Suprapubic skin (tissue), 3 donors: ENCODE results near the gene ZSWIM6.

ENCODE experiments used
- POLR2AphosphoS5 ChIP-seq, 3 donors: sonication (generic); formaldehyde crosslinking; IDR thresholded peaks; one replicate each; pipeline ENCODE4 v1.6.1; 2017; ENCODE audit warnings: antibody characterized with exemption in 3 of 3
- TF ChIP-seq, protein P1 (sequence below), 2 donors: fragments of 200-600 bp in 1 of 2; fragments of 450-650 bp in 1 of 2; sonication (generic) in 1 of 2; IDR thresholded peaks; one replicate each; pipeline ENCODE4 v1.5.1; 2016 to 2019; ENCODE audit warnings: antibody characterized with exemption in 2 of 2, mild to moderate bottlenecking in 1 of 2, moderate library complexity in 1 of 2

DNA sequence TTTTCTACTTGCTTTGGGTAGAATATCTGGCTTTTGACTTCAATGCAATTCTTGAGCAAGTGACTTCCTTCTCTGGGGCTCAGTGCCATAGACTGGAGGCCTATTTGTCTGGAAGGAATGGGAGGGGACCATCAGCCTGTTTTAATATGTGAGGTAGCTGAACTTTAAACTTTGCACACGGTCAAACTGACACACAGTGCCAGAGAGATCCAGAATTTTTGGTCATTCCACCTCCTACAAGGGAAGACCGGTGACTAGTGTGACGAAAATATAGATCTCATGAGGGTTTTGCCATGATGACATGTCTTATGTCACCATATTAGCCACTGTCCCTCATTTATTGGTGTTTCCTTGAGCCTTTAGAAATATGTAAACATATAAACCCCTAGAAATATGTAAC is 44.6 kb upstream of the ZSWIM6 start:
- TF ChIP-seq POLR2AphosphoS5 (IDR thresholded peaks at IDR 0.05) = no peak
- TF ChIP-seq, protein P1, sequence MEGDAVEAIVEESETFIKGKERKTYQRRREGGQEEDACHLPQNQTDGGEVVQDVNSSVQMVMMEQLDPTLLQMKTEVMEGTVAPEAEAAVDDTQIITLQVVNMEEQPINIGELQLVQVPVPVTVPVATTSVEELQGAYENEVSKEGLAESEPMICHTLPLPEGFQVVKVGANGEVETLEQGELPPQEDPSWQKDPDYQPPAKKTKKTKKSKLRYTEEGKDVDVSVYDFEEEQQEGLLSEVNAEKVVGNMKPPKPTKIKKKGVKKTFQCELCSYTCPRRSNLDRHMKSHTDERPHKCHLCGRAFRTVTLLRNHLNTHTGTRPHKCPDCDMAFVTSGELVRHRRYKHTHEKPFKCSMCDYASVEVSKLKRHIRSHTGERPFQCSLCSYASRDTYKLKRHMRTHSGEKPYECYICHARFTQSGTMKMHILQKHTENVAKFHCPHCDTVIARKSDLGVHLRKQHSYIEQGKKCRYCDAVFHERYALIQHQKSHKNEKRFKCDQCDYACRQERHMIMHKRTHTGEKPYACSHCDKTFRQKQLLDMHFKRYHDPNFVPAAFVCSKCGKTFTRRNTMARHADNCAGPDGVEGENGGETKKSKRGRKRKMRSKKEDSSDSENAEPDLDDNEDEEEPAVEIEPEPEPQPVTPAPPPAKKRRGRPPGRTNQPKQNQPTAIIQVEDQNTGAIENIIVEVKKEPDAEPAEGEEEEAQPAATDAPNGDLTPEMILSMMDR (IDR thresholded peaks at IDR 0.05) = no peak
